ENCODE data around the gene DDIAS. TPM values are rescaled to one million over a fixed set of nuclear protein-coding genes. Genes with fewer than 3 reads are reported as not detected.

Gene DDIAS
- total RNA-seq, 3 donors from 2014 or later: 0.87 to 4.4 (median 1.2) TPM

DNA sequence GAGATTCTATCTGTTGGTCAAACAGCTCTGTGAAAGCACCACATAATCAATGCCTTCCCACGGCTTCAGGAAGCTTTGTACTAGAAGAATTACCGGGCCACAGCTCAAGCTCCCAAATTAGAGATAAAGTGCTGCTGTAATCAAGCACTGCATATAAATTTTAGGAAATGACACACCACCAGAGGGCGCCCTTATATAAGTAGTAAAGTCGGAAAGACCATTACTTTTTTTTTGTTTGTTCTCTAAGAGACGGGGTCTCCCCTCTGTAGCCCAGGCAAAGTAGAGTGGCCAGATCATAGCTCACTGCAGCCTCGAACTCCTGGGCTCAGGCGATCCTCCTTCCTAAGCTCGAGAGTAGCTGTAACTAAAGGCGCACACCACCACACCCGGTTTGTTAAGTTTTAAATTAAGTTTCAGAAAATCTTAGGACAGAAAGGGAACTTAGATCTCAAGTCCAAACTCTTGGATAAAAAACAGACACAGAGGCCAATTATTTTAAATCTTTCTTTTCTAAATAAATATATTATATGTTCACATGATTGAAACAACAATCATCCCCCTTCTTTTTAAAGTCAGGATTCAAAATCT, 33.9 kb upstream of the DDIAS start:
- Histone ChIP-seq H3K36me3 (ENCODE audit: low read depth) (no peaks in the 10 kb centered on the region), H3K4me1 (ENCODE audit: low read depth) (no peaks in the 10 kb centered on the region), H3K9me3 (no peaks in the 10 kb centered on the region), H3K4me3 (no peak overlapping the region)
- peak in 2 of 3 donors; percentile 25 to 98 for DNase-seq
- peak; percentile 71 for ATAC-seq
- TF ChIP-seq, protein P1, sequence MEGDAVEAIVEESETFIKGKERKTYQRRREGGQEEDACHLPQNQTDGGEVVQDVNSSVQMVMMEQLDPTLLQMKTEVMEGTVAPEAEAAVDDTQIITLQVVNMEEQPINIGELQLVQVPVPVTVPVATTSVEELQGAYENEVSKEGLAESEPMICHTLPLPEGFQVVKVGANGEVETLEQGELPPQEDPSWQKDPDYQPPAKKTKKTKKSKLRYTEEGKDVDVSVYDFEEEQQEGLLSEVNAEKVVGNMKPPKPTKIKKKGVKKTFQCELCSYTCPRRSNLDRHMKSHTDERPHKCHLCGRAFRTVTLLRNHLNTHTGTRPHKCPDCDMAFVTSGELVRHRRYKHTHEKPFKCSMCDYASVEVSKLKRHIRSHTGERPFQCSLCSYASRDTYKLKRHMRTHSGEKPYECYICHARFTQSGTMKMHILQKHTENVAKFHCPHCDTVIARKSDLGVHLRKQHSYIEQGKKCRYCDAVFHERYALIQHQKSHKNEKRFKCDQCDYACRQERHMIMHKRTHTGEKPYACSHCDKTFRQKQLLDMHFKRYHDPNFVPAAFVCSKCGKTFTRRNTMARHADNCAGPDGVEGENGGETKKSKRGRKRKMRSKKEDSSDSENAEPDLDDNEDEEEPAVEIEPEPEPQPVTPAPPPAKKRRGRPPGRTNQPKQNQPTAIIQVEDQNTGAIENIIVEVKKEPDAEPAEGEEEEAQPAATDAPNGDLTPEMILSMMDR (IDR thresholded peaks at IDR 0.05): peak; percentile 35
- intact Hi-C loops (cut with DNase I, micrococcal nuclease): loop anchor here in 1 of 2 donors (2.0 kb wide), 1 partner anchor 59 kb away; no protein-coding TSS in a partner anchor

DNA sequence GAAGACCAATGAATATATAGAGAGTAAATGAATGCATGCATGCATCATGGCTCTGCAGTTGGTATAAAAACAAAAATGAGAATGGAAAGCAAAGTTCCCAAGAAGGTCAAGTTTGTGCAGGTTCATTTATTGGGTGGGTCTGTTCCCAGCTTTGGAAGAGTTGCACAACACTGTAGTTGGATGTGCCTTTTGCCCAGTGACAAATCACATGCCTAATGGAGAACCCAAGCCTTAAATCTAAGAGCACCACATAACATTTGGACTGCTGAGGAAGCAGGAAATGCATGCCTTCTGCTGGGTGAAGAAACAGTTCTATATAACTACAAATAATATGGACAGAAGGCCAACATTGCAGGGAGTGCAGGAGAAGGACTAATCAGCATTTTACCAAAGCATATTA, 31.9 kb upstream of the DDIAS start:
- peak; percentile 21 for ATAC-seq
- no peaks in the 10 kb centered on the region for H3K9me3 ChIP-seq
- DNase-seq: no peak
- no peaks in the 10 kb centered on the region for H3K36me3 ChIP-seq (ENCODE audit: low read depth)
- TF ChIP-seq, protein P1 (IDR thresholded peaks at IDR 0.05): no peak
- H3K4me3 ChIP-seq: no peak overlapping the region
- no peaks in the 10 kb centered on the region for H3K4me1 ChIP-seq (ENCODE audit: low read depth)
- intact Hi-C loops (cut with DNase I, micrococcal nuclease): no loop called here

DNA sequence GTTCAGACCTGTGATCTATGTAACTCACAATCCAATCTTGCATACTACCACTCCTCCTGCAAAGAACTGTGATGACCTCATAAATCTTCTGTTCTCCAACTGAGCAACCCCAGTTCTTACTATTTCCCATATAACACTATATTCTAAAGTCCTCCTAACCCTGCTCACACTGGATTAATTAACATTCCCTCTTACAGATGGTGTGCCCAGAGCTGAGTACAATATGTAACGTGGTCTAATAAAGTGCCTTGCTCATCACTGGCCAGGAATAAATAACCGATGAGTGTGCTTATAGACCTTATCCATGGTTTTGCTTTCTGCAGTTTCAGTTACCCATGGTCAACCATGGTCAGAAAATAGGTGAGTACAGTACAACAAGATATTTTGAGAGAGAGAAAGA, 29.9 kb upstream of the DDIAS start:
- no peak for ATAC-seq

DNA sequence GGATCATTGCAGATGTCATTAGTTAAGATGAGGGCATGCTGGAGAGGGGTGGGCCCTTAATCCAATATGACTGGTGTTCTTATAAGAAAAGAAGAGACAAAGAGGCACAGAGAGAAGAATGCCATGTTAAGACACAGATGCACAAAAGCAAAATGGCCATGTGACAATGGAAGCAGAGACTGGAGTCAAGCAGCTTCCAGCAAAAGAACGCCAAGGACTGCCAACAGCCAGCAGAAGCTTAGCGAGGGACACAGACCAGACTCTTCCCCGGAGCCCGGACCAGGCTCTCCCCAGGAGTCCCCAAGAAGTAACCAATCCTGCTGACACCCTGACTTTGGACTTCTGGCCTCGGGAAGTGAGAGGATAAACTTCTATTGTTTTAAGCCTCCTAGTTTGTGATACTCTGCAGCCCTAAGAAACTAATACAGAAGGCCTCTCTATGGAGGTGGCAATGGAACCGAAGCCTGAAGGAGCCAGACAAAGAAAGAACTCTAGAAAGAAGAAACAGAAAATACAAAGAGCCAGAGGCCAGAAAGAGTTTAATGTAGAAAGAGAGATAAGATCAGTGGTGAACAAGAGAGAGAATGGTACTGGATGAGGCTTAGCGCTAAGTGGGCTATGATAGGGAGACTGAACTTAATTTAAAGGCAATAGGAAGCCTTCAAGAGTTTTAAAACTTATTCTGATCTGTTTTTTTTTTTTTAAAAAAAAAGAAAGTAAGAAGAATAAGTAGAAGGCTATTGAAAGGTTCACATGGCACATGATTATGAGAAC, 29.0 kb upstream of the DDIAS start:
- Histone ChIP-seq H3K4me3 (no peak overlapping the region), H3K36me3 (ENCODE audit: low read depth) (no peaks in the 10 kb centered on the region), H3K9me3 (no peaks in the 10 kb centered on the region), H3K4me1 (ENCODE audit: low read depth) (no peaks in the 10 kb centered on the region)
- intact Hi-C loops (cut with DNase I, micrococcal nuclease): no loop called here
- DNase-seq: no peak
- TF ChIP-seq, protein P1 (IDR thresholded peaks at IDR 0.05): no peak
- ATAC-seq: no peak

More for the DNA sequence above, 29.9 kb upstream of the DDIAS start:
- TF ChIP-seq, protein P1 (IDR thresholded peaks at IDR 0.05): no peak
- Histone ChIP-seq H3K9me3 (no peaks in the 10 kb centered on the region), H3K4me3 (no peak overlapping the region), H3K36me3 (ENCODE audit: low read depth) (no peaks in the 10 kb centered on the region), H3K4me1 (ENCODE audit: low read depth) (no peaks in the 10 kb centered on the region)
- intact Hi-C loops (cut with DNase I, micrococcal nuclease): no loop called here
- DNase-seq: no peak

DNA sequence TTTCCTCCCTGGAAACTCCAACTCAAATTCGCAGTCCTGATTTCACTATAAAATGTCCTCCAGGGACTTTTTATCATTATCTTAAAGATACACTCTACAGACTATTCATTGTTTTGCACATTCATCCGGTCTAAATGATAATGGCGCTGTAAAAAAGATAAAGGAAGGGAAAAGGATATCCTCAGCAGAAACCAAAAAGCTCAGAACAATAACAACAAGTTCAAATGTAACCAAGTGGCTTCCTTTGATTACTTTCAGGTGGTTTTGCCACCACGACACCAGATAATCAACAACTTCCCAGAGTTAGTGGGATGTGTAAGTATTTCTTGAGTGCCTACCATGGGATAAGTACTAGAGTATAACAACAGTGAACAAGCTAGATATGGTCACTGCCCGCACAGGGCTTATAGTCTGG, 27.6 kb upstream of the DDIAS start:
- TF ChIP-seq, protein P1 (IDR thresholded peaks at IDR 0.05): no peak

More for the DNA sequence above, 27.6 kb upstream of the DDIAS start:
- DNase-seq (no peak), ATAC-seq (no peak)
- H3K9me3 ChIP-seq: no peaks in the 10 kb centered on the region
- H3K4me1 ChIP-seq (ENCODE audit: low read depth): no peaks in the 10 kb centered on the region
- H3K4me3 ChIP-seq: no peak overlapping the region
- intact Hi-C loops (cut with DNase I, micrococcal nuclease): no loop called here
- H3K36me3 ChIP-seq (ENCODE audit: low read depth): no peaks in the 10 kb centered on the region

Measured in mucosa of descending colon (tissue), 3 donors.